Keratinocyte (primary cell): ENCODE results near the gene GTF3C2.

Experiments used
- CTCF ChIP-seq, 3 experiments: IDR thresholded peaks in 1 of 3; conservative IDR thresholded peaks in 1 of 3; optimal IDR thresholded peaks in 1 of 3; 2 replicates in 2 of 3; 3 replicates in 1 of 3; pipeline versions ENCODE3 to v1.5.1; 2011; ENCODE audit warnings: low read length in 3 of 3, mild to moderate bottlenecking in 3 of 3, moderate library complexity in 2 of 3, control low read depth in 1 of 3, inconsistent platforms in 1 of 3; ENCODE audit not compliant: insufficient read depth in 2 of 3; ENCODE audit errors: extremely low read depth in 1 of 3
- EZH2 ChIP-seq: IDR thresholded peaks from one replicate; pipeline ENCODE4 v1.6.1; 2012; ENCODE audit warnings: inconsistent platforms, mild to moderate bottlenecking, low read length, moderate library complexity

DNA sequence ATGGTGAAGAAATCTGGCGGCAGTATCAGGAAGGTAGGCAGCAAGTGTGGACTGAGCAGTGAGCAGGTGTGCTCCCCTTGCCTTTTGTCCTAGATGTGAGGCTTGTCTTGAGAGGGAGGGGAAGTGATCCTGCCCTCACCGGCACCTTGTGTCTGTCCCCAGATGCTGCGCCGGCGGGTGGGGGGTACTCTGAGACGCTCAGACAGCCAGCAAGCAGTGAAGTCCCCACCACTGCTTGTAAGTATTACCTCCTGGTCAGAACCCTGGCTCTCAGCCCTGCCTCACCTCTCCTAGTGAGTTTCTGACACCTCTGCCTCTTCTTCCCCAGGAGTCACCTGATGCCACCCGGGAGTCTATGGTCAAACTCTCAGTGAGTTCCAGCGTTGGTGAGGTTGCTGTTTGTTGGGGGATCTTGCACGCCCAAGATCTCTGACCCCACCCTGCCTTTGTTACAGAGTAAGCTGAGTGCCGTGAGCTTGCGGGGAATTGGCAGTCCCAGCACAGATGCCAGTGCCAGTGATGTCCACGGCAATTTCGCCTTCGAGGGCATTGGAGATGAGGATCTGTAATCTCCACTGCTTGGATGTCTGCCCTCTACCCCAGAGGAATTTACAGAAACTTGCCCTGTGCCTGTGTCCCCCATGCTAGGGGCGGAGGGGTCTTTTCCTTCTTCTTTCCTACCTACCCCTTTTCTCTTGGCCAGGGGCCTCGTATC lies 19.7 kb upstream of the GTF3C2 start:
- TF ChIP-seq CTCF (optimal IDR thresholded peaks at IDR 0.05 in 1 of 3, IDR thresholded peaks at IDR 0.05 in 1 of 3, conservative IDR thresholded peaks at IDR 0.05 in 1 of 3; ENCODE audit: extremely low read depth in 1 of 3, insufficient read depth in 2 of 3, low read length in 3 of 3) (no peak), EZH2 (no peak)
